Fibroblast of lung (primary cell): ENCODE data around the gene PDE11A. TPM values are rescaled to one million over a fixed set of nuclear protein-coding genes. Genes with fewer than 3 reads are reported as not detected.
"Not testable (repeated sequence)": the region's sequence is repeated elsewhere in the genome, so short reads cannot be mapped to it uniquely, and the experiment has no call there.

ENCODE experiments used
- DNase-seq, 2 donors: peaks; one replicate each; pipeline versions ENCODE4 v3.0.0 to v3.0.0-alpha.2; 2010; ENCODE audit warnings: low read depth in 2 of 2
- H2AFZ ChIP-seq: 2 replicates; pipeline ENCODE4 v1.5.1; 2012; ENCODE audit warnings: low read length, control low read depth, inconsistent platforms
- H3K27ac ChIP-seq: 2 replicates; pipeline ENCODE4 v1.5.1; 2011; ENCODE audit warnings: low read length, control low read depth; ENCODE audit not compliant: insufficient read depth
- H3K27me3 ChIP-seq: 2 replicates; pipeline ENCODE4 v1.5.1; 2011; ENCODE audit warnings: mild to moderate bottlenecking, low read length; ENCODE audit not compliant: control insufficient read depth, insufficient read depth
- H3K36me3 ChIP-seq: 2 replicates; pipeline ENCODE4 v1.5.1; 2011; ENCODE audit warnings: low read length; ENCODE audit not compliant: control insufficient read depth, insufficient read depth
- H3K4me1 ChIP-seq: 2 replicates; pipeline ENCODE4 v1.5.1; 2011; ENCODE audit warnings: low read length; ENCODE audit not compliant: control insufficient read depth, insufficient read depth; ENCODE audit errors: extremely low read depth
- H3K4me2 ChIP-seq: 2 replicates; pipeline ENCODE4 v1.5.1; 2011; ENCODE audit warnings: low read length, control low read depth; ENCODE audit not compliant: insufficient read depth; ENCODE audit errors: extremely low read depth
- H3K4me3 ChIP-seq, 4 experiments: fragments of 200-600 bp in 1 of 4; sonication (generic) in 1 of 4; replicated peaks in 1 of 4; 2 replicates each; pipeline ENCODE4 v1.5.1; 2011 to 2016; ENCODE audit warnings: low read length in 4 of 4, low read depth in 3 of 4, mild to moderate bottlenecking in 3 of 4, control low read depth in 2 of 4, inconsistent platforms in 1 of 4, mixed read lengths in 1 of 4; ENCODE audit not compliant: insufficient read depth in 1 of 4; ENCODE audit errors: control extremely low read depth in 1 of 4
- H3K79me2 ChIP-seq: 2 replicates; pipeline ENCODE4 v1.5.1; 2012; ENCODE audit warnings: mild to moderate bottlenecking, low read length, inconsistent platforms; ENCODE audit not compliant: control insufficient read depth, insufficient read depth
- H3K9ac ChIP-seq: 2 replicates; pipeline ENCODE4 v1.5.1; 2011; ENCODE audit warnings: mild to moderate bottlenecking, low read length, control low read depth; ENCODE audit not compliant: insufficient read depth
- H3K9me3 ChIP-seq: 2 replicates; pipeline ENCODE4 v1.5.1; 2012; ENCODE audit warnings: low read depth, low read length; ENCODE audit not compliant: control insufficient read depth, insufficient read depth
- H4K20me1 ChIP-seq: 2 replicates; pipeline ENCODE4 v1.5.1; 2011; ENCODE audit warnings: low read length; ENCODE audit not compliant: control insufficient read depth, insufficient read depth; ENCODE audit errors: extremely low read depth
- CTCF ChIP-seq, 2 donors: IDR thresholded peaks in 1 of 2; conservative IDR thresholded peaks in 1 of 2; 1 replicate in 1 of 2; 2 replicates in 1 of 2; pipeline ENCODE4 v1.5.1; 2011 to 2012; ENCODE audit warnings: low read length in 2 of 2, control low read depth in 1 of 2, inconsistent platforms in 1 of 2, low read depth in 1 of 2, mild to moderate bottlenecking in 1 of 2
- EZH2 ChIP-seq: IDR thresholded peaks from 2 replicates; pipeline ENCODE4 v1.5.1; 2012; ENCODE audit warnings: low read length, control low read depth, mild to moderate bottlenecking; ENCODE audit errors: missing control alignments
- polyA plus RNA-seq, 2 donors: library from polyadenylated mRNA; depleted of rRNA in 1 of 2; stranded (reverse) in 1 of 2; unstranded in 1 of 2; fragments of >200 nt; gene quantifications; 2 replicates each; pipeline ENCODE4 v1.2.1, GENCODE V29; 2011 to 2012; ENCODE audit warnings: missing spikeins in 1 of 2
- total RNA-seq: library from RNA; depleted of rRNA; stranded (reverse); fragments of >200 nt; gene quantifications from 2 replicates; pipeline ENCODE4 v1.2.1, GENCODE V29; 2014

The PDE11A gene
- total and polyA plus RNA-seq, 2 donors (not counting 1 experiment from before 2014, with no cell fraction given) = 0.03 to 0.33 TPM

GRCh38 chr2:178084273-178084672 is 11.7 kb upstream of the PDE11A start:
- H4K20me1 ChIP-seq = no peaks in the 10 kb centered on the region
- no peak overlapping the region for H2AFZ ChIP-seq
- no peaks in the 10 kb centered on the region for H3K79me2 ChIP-seq
- H3K4me3 ChIP-seq = no peak overlapping the region
- peak in 1 of 2 donors; percentile 2 for DNase-seq
- no peaks in the 10 kb centered on the region for H3K4me1 ChIP-seq
- no peaks in the 10 kb centered on the region for H3K36me3 ChIP-seq
- H3K9ac ChIP-seq = no peak overlapping the region
- H3K4me2 ChIP-seq = no peak overlapping the region
- no peak overlapping the region for H3K27ac ChIP-seq
- TF ChIP-seq EZH2 = no peak
- TF ChIP-seq CTCF (conservative IDR thresholded peaks at IDR 0.05 in 1 of 2, IDR thresholded peaks at IDR 0.05 in 1 of 2; ENCODE audit: low read depth in 1 of 2, low read length in 2 of 2) = no peak
- H3K27me3 ChIP-seq = no peaks in the 10 kb centered on the region
- no peaks in the 10 kb centered on the region for H3K9me3 ChIP-seq

DNA sequence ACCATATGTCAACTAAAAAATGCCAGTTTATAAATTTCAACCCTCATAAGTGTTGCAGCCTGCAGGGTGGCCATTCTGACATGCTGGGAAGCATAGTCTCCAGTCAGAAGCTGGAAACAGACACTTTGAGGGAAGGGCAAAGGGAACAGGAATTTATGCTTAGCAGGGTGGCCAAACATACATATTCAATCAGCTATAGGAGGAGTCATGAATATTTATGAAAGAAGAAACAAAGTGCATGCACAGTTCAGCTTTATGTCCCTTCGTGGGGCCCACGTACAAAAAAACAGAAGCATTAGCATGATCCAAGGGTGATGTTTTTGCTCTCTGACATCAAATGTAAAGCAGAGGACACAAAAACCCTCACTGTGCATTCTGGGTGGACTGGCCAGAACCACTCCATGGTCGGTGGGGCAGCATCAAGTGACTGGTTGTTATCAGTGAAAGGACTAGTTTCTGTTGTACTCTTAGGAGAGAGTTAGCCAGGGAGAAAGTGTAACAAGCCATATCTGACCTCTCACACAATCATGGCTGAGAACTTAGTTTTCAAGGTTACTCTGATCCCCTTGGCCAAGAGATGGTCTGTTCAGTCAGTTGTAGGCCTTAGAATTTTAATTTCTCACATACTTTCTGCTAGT is 9.9 kb upstream of the PDE11A start:
- no peak for DNase-seq
- no peak overlapping the region for H3K27ac ChIP-seq
- H3K9me3 ChIP-seq = no peaks in the 10 kb centered on the region

GRCh38 chr2:178079279-178079678 is 6.7 kb upstream of the PDE11A start:
- H3K36me3 ChIP-seq, DNase-seq, H3K9ac ChIP-seq, H3K4me1 ChIP-seq, H3K4me3 ChIP-seq, H3K27ac ChIP-seq, H3K4me2 ChIP-seq, H2AFZ ChIP-seq, H3K9me3 ChIP-seq, H3K79me2 ChIP-seq, H4K20me1 ChIP-seq, H3K27me3 ChIP-seq: not testable (repeated sequence)

More for the DNA sequence above, 9.9 kb upstream of the PDE11A start:
- Histone ChIP-seq H2AFZ (no peak overlapping the region), H3K79me2 (no peaks in the 10 kb centered on the region), H3K4me1 (no peaks in the 10 kb centered on the region), H3K4me2 (no peak overlapping the region), H3K36me3 (no peaks in the 10 kb centered on the region), H3K27me3 (no peaks in the 10 kb centered on the region), H4K20me1 (no peaks in the 10 kb centered on the region), H3K4me3 (no peak overlapping the region), H3K9ac (no peak overlapping the region)
- no peak for TF ChIP-seq EZH2
- TF ChIP-seq CTCF (conservative IDR thresholded peaks at IDR 0.05 in 1 of 2, IDR thresholded peaks at IDR 0.05 in 1 of 2; ENCODE audit: low read depth in 1 of 2, low read length in 2 of 2) = no peak
